Liver (tissue), 9 donors: ENCODE results near the gene KLF14. TPM values are rescaled to one million over a fixed set of nuclear protein-coding genes. Genes with fewer than 3 reads are reported as not detected.

Source experiments
- DNase-seq: peaks from one replicate; pipeline ENCODE4 v3.0.0-alpha.2; 2017; ENCODE audit warnings: low spot score
- H3K27ac ChIP-seq, 2 donors: one replicate each; pipeline ENCODE4 v1.7.0; 2013; ENCODE audit warnings: inconsistent platforms in 2 of 2, low read length in 2 of 2, control low read depth in 1 of 2, low read depth in 1 of 2, mild to moderate bottlenecking in 1 of 2
- H3K27me3 ChIP-seq, 4 donors: one replicate each; pipeline versions ENCODE4 v1.6.1 to v1.7.0; 2013; ENCODE audit warnings: low read length in 3 of 4, inconsistent platforms in 1 of 4, mild to moderate bottlenecking in 1 of 4, moderate library complexity in 1 of 4; ENCODE audit not compliant: control insufficient read depth in 4 of 4, insufficient read depth in 4 of 4
- H3K36me3 ChIP-seq, 4 donors: one replicate each; pipeline versions ENCODE4 v1.6.1 to v1.7.0; 2013; ENCODE audit warnings: low read length in 3 of 4, mild to moderate bottlenecking in 3 of 4, low read depth in 1 of 4, moderate library complexity in 1 of 4; ENCODE audit not compliant: control insufficient read depth in 4 of 4, insufficient read depth in 3 of 4
- H3K4me1 ChIP-seq, 4 donors: one replicate each; pipeline versions ENCODE4 v1.6.1 to v1.7.0; 2013; ENCODE audit warnings: low read length in 3 of 4, mild to moderate bottlenecking in 3 of 4, moderate library complexity in 1 of 4; ENCODE audit not compliant: control insufficient read depth in 4 of 4, insufficient read depth in 4 of 4
- H3K4me3 ChIP-seq, 3 donors: one replicate each; pipeline versions ENCODE4 v1.6.1 to v1.7.0; 2013; ENCODE audit warnings: low read length in 3 of 3, control low read depth in 1 of 3, low read depth in 1 of 3, mild to moderate bottlenecking in 1 of 3
- H3K9ac ChIP-seq, 2 donors: one replicate each; pipeline ENCODE4 v1.7.0; 2013; ENCODE audit warnings: low read length in 2 of 2, mild to moderate bottlenecking in 2 of 2, moderate library complexity in 2 of 2, control low read depth in 1 of 2, low read depth in 1 of 2
- H3K9me3 ChIP-seq, 4 donors: one replicate each; pipeline versions ENCODE4 v1.6.1 to v1.7.0; 2013; ENCODE audit warnings: low read length in 3 of 4; ENCODE audit not compliant: control insufficient read depth in 4 of 4
- EGR1 ChIP-seq, 2 donors: IDR thresholded peaks; 2 replicates each; pipeline ENCODE4 v1.6.1; 2016 to 2018; ENCODE audit warnings: antibody characterized with exemption in 2 of 2, low read depth in 2 of 2
- FOXA1 ChIP-seq: IDR thresholded peaks from 2 replicates; pipeline ENCODE4 v1.6.1; 2016; ENCODE audit warnings: antibody characterized with exemption
- FOXA2 ChIP-seq: IDR thresholded peaks from 2 replicates; pipeline ENCODE4 v1.6.1; 2016; ENCODE audit warnings: antibody characterized with exemption
- GABPA ChIP-seq, 2 donors: IDR thresholded peaks in 1 of 2; conservative IDR thresholded peaks in 1 of 2; 2 replicates each; pipeline ENCODE4 v1.6.1; 2016; ENCODE audit warnings: antibody characterized with exemption in 2 of 2, mild to moderate bottlenecking in 1 of 2, moderate library complexity in 1 of 2
- HNF4A ChIP-seq, 2 donors: conservative IDR thresholded peaks; 2 replicates each; pipeline ENCODE4 v1.6.1; 2016; ENCODE audit warnings: antibody characterized with exemption in 2 of 2, mild to moderate bottlenecking in 2 of 2
- HNF4G ChIP-seq: IDR thresholded peaks from 2 replicates; pipeline ENCODE4 v1.6.1; 2016; ENCODE audit warnings: antibody characterized with exemption
- JUND ChIP-seq, 2 donors: IDR thresholded peaks; 2 replicates each; pipeline ENCODE4 v1.6.1; 2016; ENCODE audit warnings: antibody characterized with exemption in 2 of 2
- NR2F2 ChIP-seq: IDR thresholded peaks from 2 replicates; pipeline ENCODE4 v1.6.1; 2016; ENCODE audit warnings: antibody characterized with exemption
- RAD21 ChIP-seq, 2 donors: IDR thresholded peaks; 2 replicates each; pipeline ENCODE4 v1.6.1; 2016; ENCODE audit warnings: antibody characterized with exemption in 2 of 2, mild to moderate bottlenecking in 2 of 2
- RXRA ChIP-seq, 2 donors: IDR thresholded peaks; 2 replicates each; pipeline ENCODE4 v1.6.1; 2017 to 2018; ENCODE audit warnings: antibody characterized with exemption in 2 of 2, mild to moderate bottlenecking in 1 of 2
- SP1 ChIP-seq: IDR thresholded peaks from 2 replicates; pipeline ENCODE4 v1.6.1; 2018; ENCODE audit warnings: antibody characterized with exemption, mild to moderate bottlenecking
- TAF1 ChIP-seq: conservative IDR thresholded peaks from 2 replicates; pipeline ENCODE4 v1.6.1; 2016; ENCODE audit warnings: antibody characterized with exemption, mild to moderate bottlenecking
- YY1 ChIP-seq: IDR thresholded peaks from 2 replicates; pipeline ENCODE4 v1.6.1; 2016; ENCODE audit warnings: antibody characterized with exemption, mild to moderate bottlenecking
- ZBTB33 ChIP-seq: IDR thresholded peaks from 2 replicates; pipeline ENCODE4 v1.6.1; 2016; ENCODE audit warnings: antibody characterized with exemption
- WGBS: extraction: QIAGEN DNeasy Blood & Tissue Kit; methylation state at CpG from one replicate; pipeline ENCODE4 v1.1.7; 2013; 5-methylcytosine and 5-hydroxymethylcytosine counted together
- polyA plus RNA-seq, 2 donors: library from polyadenylated mRNA; stranded (reverse) in 1 of 2; unstranded in 1 of 2; fragments of 200-250 nt in 1 of 2; fragments of >200 nt in 1 of 2; fragmentation: Nextera tagmentation in 1 of 2; extraction: Ambion mirVana in 1 of 2; gene quantifications; one replicate each; pipeline versions ENCODE4 v1.2.1 to v1.2.3, GENCODE V29; 2013 to 2015
- total RNA-seq, 2 donors: library from RNA; depleted of rRNA; stranded (reverse); fragments of >200 nt; gene quantifications; one replicate each; pipeline ENCODE4 v1.2.3, GENCODE V29; 2014
- TF ChIP-seq, protein P1 (sequence below): fragments of 150-350 bp; IDR thresholded peaks from 2 replicates; pipeline ENCODE4 v1.5.1; 2017; ENCODE audit warnings: improper control_type of control experiment, low read depth, low read length; ENCODE audit not compliant: missing input control
- TF ChIP-seq, protein P2 (sequence below): IDR thresholded peaks from 2 replicates; pipeline ENCODE4 v1.6.1; 2016; ENCODE audit warnings: antibody characterized with exemption
- TF ChIP-seq, protein P3 (sequence below): IDR thresholded peaks from 2 replicates; pipeline ENCODE4 v1.6.1; 2016; ENCODE audit warnings: antibody characterized with exemption, mild to moderate bottlenecking
- TF ChIP-seq, protein P4 (sequence below): IDR thresholded peaks from 2 replicates; pipeline ENCODE4 v1.6.1; 2016; ENCODE audit warnings: antibody characterized with exemption
- donor health status: healthy.
- donor health status: healthy.
- donor health status: healthy.
- donor health status: healthy.
- donor health status: healthy.

KLF14 gene
- total and polyA plus RNA-seq, 4 donors, result 0.05 to 0.08 TPM; not detected in 2

- Histone ChIP-seq H3K4me3 (no peak overlapping the region), H3K9ac (no peak overlapping the region), H3K36me3 (no peaks in the 10 kb centered on the region), H3K4me1 (no peaks in the 10 kb centered on the region), H3K27ac (no peak overlapping the region), H3K9me3 (no peaks in the 10 kb centered on the region), H3K27me3 (peaks cover 0 to 5% (median 0%) of the 10 kb centered on the region in 4 donors)
- no peak for TF ChIP-seq TAF1
- TF ChIP-seq, protein P1, sequence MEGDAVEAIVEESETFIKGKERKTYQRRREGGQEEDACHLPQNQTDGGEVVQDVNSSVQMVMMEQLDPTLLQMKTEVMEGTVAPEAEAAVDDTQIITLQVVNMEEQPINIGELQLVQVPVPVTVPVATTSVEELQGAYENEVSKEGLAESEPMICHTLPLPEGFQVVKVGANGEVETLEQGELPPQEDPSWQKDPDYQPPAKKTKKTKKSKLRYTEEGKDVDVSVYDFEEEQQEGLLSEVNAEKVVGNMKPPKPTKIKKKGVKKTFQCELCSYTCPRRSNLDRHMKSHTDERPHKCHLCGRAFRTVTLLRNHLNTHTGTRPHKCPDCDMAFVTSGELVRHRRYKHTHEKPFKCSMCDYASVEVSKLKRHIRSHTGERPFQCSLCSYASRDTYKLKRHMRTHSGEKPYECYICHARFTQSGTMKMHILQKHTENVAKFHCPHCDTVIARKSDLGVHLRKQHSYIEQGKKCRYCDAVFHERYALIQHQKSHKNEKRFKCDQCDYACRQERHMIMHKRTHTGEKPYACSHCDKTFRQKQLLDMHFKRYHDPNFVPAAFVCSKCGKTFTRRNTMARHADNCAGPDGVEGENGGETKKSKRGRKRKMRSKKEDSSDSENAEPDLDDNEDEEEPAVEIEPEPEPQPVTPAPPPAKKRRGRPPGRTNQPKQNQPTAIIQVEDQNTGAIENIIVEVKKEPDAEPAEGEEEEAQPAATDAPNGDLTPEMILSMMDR, result no peak
- TF ChIP-seq RAD21 (IDR thresholded peaks at IDR 0.05), result no peak
- no peak for TF ChIP-seq SP1
- no peak for TF ChIP-seq GABPA (IDR thresholded peaks at IDR 0.05 in 1 of 2, conservative IDR thresholded peaks at IDR 0.05 in 1 of 2)
- TF ChIP-seq FOXA1, result no peak
- no peak for TF ChIP-seq JUND (IDR thresholded peaks at IDR 0.05)
- TF ChIP-seq RXRA (IDR thresholded peaks at IDR 0.05), result no peak
- no peak for TF ChIP-seq ZBTB33
- no peak for TF ChIP-seq YY1
- TF ChIP-seq EGR1 (IDR thresholded peaks at IDR 0.05; ENCODE audit: low read depth in 2 of 2), result no peak
- TF ChIP-seq HNF4A (conservative IDR thresholded peaks at IDR 0.05), result no peak
- TF ChIP-seq, protein P2, sequence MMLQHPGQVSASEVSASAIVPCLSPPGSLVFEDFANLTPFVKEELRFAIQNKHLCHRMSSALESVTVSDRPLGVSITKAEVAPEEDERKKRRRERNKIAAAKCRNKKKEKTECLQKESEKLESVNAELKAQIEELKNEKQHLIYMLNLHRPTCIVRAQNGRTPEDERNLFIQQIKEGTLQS, result no peak
- TF ChIP-seq FOXA2, result no peak
- TF ChIP-seq, protein P3, sequence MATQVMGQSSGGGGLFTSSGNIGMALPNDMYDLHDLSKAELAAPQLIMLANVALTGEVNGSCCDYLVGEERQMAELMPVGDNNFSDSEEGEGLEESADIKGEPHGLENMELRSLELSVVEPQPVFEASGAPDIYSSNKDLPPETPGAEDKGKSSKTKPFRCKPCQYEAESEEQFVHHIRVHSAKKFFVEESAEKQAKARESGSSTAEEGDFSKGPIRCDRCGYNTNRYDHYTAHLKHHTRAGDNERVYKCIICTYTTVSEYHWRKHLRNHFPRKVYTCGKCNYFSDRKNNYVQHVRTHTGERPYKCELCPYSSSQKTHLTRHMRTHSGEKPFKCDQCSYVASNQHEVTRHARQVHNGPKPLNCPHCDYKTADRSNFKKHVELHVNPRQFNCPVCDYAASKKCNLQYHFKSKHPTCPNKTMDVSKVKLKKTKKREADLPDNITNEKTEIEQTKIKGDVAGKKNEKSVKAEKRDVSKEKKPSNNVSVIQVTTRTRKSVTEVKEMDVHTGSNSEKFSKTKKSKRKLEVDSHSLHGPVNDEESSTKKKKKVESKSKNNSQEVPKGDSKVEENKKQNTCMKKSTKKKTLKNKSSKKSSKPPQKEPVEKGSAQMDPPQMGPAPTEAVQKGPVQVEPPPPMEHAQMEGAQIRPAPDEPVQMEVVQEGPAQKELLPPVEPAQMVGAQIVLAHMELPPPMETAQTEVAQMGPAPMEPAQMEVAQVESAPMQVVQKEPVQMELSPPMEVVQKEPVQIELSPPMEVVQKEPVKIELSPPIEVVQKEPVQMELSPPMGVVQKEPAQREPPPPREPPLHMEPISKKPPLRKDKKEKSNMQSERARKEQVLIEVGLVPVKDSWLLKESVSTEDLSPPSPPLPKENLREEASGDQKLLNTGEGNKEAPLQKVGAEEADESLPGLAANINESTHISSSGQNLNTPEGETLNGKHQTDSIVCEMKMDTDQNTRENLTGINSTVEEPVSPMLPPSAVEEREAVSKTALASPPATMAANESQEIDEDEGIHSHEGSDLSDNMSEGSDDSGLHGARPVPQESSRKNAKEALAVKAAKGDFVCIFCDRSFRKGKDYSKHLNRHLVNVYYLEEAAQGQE, result no peak
- no peak for TF ChIP-seq HNF4G
- no peak for TF ChIP-seq NR2F2
- TF ChIP-seq, protein P4, sequence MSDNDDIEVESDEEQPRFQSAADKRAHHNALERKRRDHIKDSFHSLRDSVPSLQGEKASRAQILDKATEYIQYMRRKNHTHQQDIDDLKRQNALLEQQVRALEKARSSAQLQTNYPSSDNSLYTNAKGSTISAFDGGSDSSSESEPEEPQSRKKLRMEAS, result no peak
- no peak for DNase-seq
- WGBS, result 70% methylated on average over 2 of the region's 2 CpGs
These were observed 22.3 kb upstream of the KLF14 start for GRCh38 chr7:130756316-130756715.
